IPS-18a (cell line): ENCODE measurements around the gene CACHD1.
A peak's percentile ranks its signal among the peaks of the same experiment; 100 is the strongest.

Source experiments
- H3K27ac ChIP-seq: one replicate; pipeline ENCODE4 v1.5.1; 2013; ENCODE audit warnings: low read length
- H3K27me3 ChIP-seq: one replicate; pipeline ENCODE4 v1.6.1; 2013; ENCODE audit warnings: mild to moderate bottlenecking, low read length; ENCODE audit not compliant: control insufficient read depth, insufficient read depth
- H3K36me3 ChIP-seq: one replicate; pipeline ENCODE4 v1.6.1; 2013; ENCODE audit warnings: low read depth, low read length; ENCODE audit not compliant: control insufficient read depth
- H3K4me1 ChIP-seq: one replicate; pipeline ENCODE4 v1.6.1; 2013; ENCODE audit warnings: low read depth, low read length; ENCODE audit not compliant: control insufficient read depth
- H3K4me3 ChIP-seq: one replicate; pipeline ENCODE4 v1.5.1; 2013; ENCODE audit warnings: low read length
- H3K9ac ChIP-seq: one replicate; pipeline ENCODE4 v1.6.1; 2013; ENCODE audit warnings: mild to moderate bottlenecking, low read length, moderate library complexity
- H3K9me3 ChIP-seq: one replicate; pipeline ENCODE4 v1.6.1; 2013; ENCODE audit warnings: low read depth, low read length; ENCODE audit not compliant: control insufficient read depth

CACHD1 gene

DNA sequence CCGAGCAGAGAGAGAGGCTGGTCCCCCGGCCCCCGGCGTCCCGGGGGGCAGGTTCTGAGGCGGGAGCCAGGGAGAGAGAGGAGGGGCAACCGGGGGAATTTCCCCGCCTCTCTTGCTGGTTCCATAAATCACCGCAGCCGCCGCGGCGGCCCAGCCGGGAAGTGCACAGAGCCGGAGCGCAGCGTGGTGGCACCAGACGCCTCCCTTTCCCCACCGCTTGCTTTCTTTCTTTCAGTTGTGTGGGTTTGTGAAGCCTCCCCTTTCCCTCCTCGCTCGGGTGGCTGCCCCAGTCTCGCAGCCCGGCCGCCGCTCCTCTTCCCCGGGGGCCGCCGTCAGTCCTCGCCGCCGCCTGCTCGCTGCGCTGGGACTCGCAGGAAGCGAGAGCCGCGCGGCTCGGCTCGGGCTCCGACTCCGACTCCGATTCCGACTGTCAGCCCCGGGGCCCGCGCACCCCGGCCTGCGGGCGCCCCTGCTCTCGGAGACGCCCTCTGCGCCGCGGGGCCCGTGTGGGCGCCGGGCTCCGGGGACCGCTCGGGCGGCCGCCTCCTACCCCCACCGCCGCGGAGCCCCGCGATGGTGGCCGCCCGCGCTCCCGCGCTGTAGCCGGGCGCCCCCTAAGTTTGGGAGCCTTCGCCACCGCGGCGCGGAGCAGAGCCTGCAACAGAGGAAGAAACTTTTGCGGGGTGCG is at the start of gene CACHD1:
CACHD1 (plus strand) TSS at position 153 of the 688 bp plus-strand sequence. CDS start 616 bp downstream, outside the sequence.
- Histone ChIP-seq H3K4me1 (peaks cover 29% of the 10 kb centered on the region), H3K9ac (peak within 1 kb of the TSS; percentile 78), H3K27ac (peak within 1 kb of the TSS; percentile 92), H3K27me3 (peaks cover 24% of the 10 kb centered on the region), H3K9me3 (no peaks in the 10 kb centered on the region), H3K36me3 (no peaks in the 10 kb centered on the region), H3K4me3 (peak within 1 kb of the TSS; percentile 100)

DNA sequence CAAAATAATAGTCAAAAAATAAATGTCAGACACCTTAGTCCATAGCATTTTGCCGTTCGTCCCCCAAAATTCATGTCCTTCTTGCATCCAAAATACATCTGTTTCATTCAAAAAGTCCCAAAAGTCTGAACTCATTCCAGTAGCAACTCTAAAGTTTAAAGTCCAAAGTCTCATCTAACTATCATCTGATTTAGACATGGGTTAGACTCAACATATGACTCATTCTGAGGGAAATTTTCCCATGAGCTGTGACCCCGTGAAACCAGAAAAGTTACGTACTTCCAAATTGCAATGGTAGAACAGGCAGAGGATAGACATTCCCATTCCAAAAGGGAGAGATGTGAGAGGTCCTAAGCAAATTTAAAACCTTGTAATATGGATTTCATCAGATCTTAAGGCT is 48.6 kb upstream of the CACHD1 start:
- H3K4me3 ChIP-seq: no peak overlapping the region
- no peak overlapping the region for H3K9ac ChIP-seq
- no peaks in the 10 kb centered on the region for H3K9me3 ChIP-seq
- H3K27ac ChIP-seq: no peak overlapping the region
- no peaks in the 10 kb centered on the region for H3K36me3 ChIP-seq
- H3K27me3 ChIP-seq: no peaks in the 10 kb centered on the region
- no peaks in the 10 kb centered on the region for H3K4me1 ChIP-seq

DNA sequence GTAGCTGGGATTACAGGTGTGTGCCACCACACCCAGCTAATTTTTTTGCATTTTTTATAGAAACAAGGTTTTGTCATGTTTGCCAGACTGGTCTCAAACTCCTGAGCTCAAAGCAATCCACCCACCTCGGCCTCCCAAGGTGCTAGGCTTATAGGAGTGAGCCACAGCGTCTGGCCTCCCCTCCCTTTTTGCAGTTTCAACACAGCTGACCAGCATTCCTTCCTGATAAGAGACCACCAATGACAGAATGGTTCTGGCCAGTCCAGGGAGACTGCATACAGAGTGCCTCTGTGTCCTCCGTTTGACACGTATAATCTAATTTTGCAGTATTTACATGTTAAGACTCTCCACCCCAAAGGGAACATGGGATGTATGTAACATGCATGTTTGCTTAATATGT is 46.4 kb upstream of the CACHD1 start:
- Histone ChIP-seq H3K4me1 (no peaks in the 10 kb centered on the region), H3K9ac (no peak overlapping the region), H3K27ac (no peak overlapping the region), H3K4me3 (no peak overlapping the region), H3K36me3 (no peaks in the 10 kb centered on the region), H3K27me3 (no peaks in the 10 kb centered on the region), H3K9me3 (no peaks in the 10 kb centered on the region)

DNA sequence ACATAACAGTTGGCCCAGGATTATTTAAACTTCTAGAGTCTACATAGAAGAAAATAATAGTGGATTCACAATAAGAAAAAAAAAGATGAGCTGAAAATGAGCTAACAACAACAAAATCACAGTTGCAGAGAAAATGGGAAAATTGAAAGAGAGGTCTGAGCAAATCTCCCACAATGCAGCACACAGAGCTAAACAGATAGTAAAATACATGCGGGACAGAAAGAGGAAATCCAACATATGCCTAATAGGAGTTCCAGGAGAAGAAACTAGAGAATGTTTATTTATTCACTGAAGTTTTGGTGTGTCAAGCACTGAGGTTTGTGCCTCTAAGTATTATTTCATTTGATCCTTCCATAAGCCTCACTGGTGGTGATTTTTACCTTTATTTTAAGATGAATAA is 45.5 kb upstream of the CACHD1 start:
- Histone ChIP-seq H3K36me3 (no peaks in the 10 kb centered on the region), H3K4me3 (no peak overlapping the region), H3K9ac (no peak overlapping the region), H3K27me3 (no peaks in the 10 kb centered on the region), H3K9me3 (no peaks in the 10 kb centered on the region), H3K4me1 (no peaks in the 10 kb centered on the region), H3K27ac (no peak overlapping the region)

DNA sequence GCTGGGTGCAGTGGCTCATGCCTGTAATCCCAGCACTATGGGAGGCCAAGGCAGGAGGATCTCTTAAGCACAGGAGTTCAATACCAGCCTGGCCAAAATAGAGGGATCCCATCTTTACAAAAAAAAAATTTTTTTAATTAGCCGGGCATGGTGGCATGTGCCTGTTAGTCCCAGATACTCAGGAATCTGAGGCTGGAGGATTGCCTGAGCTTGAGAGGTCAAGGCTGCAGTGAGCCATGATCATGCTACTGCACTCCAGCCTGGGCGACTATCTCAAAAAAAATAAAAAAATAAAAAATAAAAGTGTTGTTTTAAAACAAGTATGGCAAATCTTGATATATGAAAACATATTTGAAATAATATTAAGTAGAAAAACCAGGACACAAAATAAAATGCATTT is 44.4 kb upstream of the CACHD1 start:
- Histone ChIP-seq H3K9me3 (no peaks in the 10 kb centered on the region), H3K4me3 (no peak overlapping the region), H3K27ac (no peak overlapping the region), H3K4me1 (no peaks in the 10 kb centered on the region), H3K36me3 (no peaks in the 10 kb centered on the region), H3K9ac (no peak overlapping the region), H3K27me3 (no peaks in the 10 kb centered on the region)

DNA sequence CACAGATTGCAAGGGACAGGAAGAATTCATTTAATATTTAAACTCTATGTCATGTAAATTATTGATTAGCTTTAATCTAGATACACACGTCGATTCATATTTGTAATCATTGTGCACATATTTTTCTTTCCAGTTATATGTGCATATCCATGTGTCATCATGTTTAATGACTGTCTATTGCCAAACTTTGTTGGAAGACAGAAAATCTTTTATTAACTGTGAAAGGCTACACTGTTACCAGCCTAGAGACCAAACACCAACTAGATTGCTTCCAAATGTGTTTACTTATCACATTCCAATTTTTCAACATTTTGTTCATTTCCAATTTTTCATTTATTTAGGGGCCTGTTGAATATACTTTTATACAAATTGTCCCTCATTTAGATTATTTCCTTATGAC is 43.2 kb upstream of the CACHD1 start:
- Histone ChIP-seq H3K27ac (no peak overlapping the region), H3K9me3 (no peaks in the 10 kb centered on the region), H3K4me1 (no peaks in the 10 kb centered on the region), H3K36me3 (no peaks in the 10 kb centered on the region), H3K4me3 (no peak overlapping the region), H3K27me3 (no peaks in the 10 kb centered on the region), H3K9ac (no peak overlapping the region)

DNA sequence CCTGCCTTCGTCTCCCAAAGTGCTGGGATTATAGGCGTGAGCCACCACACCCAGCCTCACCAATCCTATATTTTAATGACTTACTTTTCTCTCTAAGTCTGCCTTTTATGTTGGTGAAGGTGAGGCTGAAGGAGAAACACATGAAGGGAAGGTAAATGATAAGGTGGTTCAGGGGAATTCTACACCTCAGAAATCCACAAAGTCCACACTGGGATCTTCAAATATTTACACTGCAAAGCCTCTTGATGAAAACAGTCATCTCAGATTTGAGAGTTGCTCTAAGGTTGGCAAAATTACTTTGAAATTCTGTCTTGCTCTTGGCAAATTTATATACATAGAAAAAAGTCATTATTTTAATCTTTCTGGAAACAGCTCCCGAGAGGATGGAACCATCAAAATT is 42.0 kb upstream of the CACHD1 start:
- no peak overlapping the region for H3K27ac ChIP-seq
- no peaks in the 10 kb centered on the region for H3K4me1 ChIP-seq
- H3K36me3 ChIP-seq: no peaks in the 10 kb centered on the region
- H3K9ac ChIP-seq: no peak overlapping the region
- H3K9me3 ChIP-seq: no peaks in the 10 kb centered on the region
- no peak overlapping the region for H3K4me3 ChIP-seq
- H3K27me3 ChIP-seq: no peaks in the 10 kb centered on the region

- no peaks in the 10 kb centered on the region for H3K27me3 ChIP-seq
- H3K27ac ChIP-seq: no peak overlapping the region
- H3K36me3 ChIP-seq: no peaks in the 10 kb centered on the region
- peaks cover 7% of the 10 kb centered on the region for H3K4me1 ChIP-seq
- H3K9me3 ChIP-seq: no peaks in the 10 kb centered on the region
- H3K4me3 ChIP-seq: no peak overlapping the region
- H3K9ac ChIP-seq: no peak overlapping the region
Measured at GRCh38 chr1:64433308-64433707, 36.6 kb upstream of the CACHD1 start.

DNA sequence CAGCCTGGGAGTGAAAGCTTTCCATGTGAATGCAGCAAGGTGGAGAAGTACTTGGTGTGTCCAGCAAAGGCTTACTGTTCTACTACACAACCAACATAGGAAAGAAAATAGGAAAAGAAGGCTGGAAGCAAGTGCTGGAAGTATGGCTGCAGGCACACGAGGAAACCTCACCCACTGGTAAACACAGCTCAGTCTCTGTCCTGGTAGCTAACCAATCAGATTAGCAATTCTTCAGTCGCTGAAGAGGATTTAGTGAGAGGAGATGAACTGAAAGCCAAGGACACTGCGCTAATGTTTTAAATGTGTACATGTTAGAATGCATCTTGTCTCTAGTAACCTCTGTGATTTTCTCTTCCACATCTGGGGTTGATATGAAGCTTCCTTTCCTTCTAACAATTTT is 36.2 kb upstream of the CACHD1 start:
- Histone ChIP-seq H3K4me1 (peaks cover 7% of the 10 kb centered on the region), H3K4me3 (no peak overlapping the region), H3K36me3 (no peaks in the 10 kb centered on the region), H3K27ac (no peak overlapping the region), H3K9ac (no peak overlapping the region), H3K27me3 (no peaks in the 10 kb centered on the region), H3K9me3 (no peaks in the 10 kb centered on the region)

- no peak overlapping the region for H3K27ac ChIP-seq
- H3K9me3 ChIP-seq: no peaks in the 10 kb centered on the region
- H3K9ac ChIP-seq: no peak overlapping the region
- H3K36me3 ChIP-seq: no peaks in the 10 kb centered on the region
- H3K4me1 ChIP-seq: peaks cover 7% of the 10 kb centered on the region
- H3K27me3 ChIP-seq: no peaks in the 10 kb centered on the region
- no peak overlapping the region for H3K4me3 ChIP-seq
Measured at GRCh38 chr1:64435000-64435399, 34.9 kb upstream of the CACHD1 start.

- Histone ChIP-seq H3K36me3 (no peaks in the 10 kb centered on the region), H3K27me3 (no peaks in the 10 kb centered on the region), H3K4me3 (no peak overlapping the region), H3K9ac (no peak overlapping the region), H3K4me1 (peaks cover 7% of the 10 kb centered on the region), H3K27ac (no peak overlapping the region), H3K9me3 (no peaks in the 10 kb centered on the region)
Measured at GRCh38 chr1:64437453-64437852, 32.5 kb upstream of the CACHD1 start.

- H3K4me1 ChIP-seq: no peaks in the 10 kb centered on the region
- no peaks in the 10 kb centered on the region for H3K27me3 ChIP-seq
- no peaks in the 10 kb centered on the region for H3K9me3 ChIP-seq
- H3K36me3 ChIP-seq: no peaks in the 10 kb centered on the region
- no peak overlapping the region for H3K27ac ChIP-seq
- no peak overlapping the region for H3K9ac ChIP-seq
- no peak overlapping the region for H3K4me3 ChIP-seq
Measured at GRCh38 chr1:64440183-64440826, 29.6 kb upstream of the CACHD1 start.
